Stimulated activated CD8-positive, alpha-beta memory T cell treated with anti-CD3 and anti-CD28 coated beads, Interleukin-4, amount 100 ng/mL, for 48 hours (primary cell): ENCODE data around the gene RNF220.

Source experiments
- DNase-seq: peaks from one replicate; pipeline ENCODE4 v3.0.0-alpha.2; 2020

RNF220 gene

DNA sequence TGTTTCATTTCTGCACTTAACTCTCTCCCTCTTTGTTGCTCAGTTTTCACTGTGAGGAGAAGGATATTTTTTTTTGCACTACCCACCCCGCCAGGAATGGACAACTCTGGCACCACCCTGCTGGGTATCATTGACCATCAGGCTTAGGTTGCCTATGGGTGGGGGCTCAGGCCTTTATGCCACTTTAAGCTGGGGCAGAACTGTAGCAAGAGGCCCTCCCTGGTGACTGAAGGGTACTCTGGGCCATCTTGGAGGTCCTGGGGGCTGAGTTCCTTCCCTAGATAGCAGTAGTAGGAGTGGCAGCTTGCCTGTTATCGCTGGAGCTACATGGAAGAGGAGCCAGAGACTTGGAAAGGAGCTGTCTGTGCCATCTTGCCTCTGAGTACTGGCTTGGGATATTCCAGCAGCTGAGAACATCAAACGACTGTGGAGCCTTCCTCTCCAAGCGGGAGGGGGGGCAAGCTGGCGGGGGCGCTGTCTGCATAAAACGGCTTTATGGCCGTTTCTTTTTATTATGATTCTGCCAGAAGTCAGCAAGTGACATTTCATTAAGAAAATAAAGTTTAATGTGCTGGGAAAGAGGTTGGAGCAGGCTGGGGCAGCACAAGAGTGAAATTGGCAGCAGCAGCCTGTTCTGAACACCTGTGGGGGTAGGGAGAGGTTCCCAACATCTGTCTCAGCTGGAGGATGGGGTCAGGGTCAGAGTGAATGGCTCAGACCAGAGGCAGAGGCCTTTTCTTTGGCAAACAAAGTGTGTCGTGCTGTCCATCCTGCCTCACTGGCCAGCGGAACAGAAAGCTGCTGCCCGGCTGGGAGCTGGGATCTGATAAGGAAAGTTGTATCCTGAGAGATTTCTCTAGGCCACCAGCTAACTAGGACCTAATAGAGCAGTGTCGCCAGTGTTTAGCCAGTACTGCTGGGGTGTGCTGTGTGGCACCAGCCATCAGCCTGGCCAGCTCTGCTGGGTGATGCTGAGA lies 236.4 kb downstream of the RNF220 start:
- no peak for DNase-seq

DNA sequence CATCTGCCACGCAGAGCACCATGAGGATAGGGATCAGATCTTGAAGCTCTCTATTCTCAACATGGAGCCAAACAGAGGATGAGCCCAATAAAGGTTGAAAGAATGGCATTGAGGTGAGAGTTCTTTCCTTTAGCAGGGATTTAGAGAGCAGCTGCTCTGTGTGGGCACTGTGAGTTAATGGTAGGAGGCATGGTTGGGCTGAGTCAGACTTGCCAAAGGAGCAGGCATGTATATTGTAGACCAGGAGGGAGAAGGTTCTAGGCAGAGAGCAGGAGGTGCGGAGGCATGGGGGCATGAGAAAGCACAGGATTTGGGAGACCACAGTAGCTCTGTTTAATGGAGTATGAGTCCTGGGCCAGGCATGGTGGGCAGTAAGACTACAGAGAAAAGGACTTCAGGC lies 237.2 kb downstream of the RNF220 start:
- no peak for DNase-seq

DNA sequence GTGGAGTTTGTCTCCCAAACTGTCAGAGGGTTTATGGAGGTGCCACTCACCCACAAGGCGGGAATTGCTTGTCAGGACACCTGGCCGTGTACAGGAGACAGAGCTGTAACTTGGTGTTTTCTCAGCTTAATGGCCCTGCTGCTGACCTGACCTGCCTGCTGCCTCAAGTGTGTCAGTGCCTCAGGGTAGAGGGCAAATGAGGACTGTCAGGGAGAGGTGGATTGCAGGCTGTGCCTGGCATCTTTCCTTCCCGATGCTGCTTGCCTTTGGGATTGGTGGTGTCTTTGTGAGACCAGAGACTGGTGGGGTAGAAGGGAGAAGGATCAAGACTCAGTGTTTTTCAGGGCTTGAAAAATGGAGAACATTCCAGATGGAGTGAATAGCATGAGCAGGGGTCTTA lies 237.9 kb downstream of the RNF220 start:
- no peak for DNase-seq

DNA sequence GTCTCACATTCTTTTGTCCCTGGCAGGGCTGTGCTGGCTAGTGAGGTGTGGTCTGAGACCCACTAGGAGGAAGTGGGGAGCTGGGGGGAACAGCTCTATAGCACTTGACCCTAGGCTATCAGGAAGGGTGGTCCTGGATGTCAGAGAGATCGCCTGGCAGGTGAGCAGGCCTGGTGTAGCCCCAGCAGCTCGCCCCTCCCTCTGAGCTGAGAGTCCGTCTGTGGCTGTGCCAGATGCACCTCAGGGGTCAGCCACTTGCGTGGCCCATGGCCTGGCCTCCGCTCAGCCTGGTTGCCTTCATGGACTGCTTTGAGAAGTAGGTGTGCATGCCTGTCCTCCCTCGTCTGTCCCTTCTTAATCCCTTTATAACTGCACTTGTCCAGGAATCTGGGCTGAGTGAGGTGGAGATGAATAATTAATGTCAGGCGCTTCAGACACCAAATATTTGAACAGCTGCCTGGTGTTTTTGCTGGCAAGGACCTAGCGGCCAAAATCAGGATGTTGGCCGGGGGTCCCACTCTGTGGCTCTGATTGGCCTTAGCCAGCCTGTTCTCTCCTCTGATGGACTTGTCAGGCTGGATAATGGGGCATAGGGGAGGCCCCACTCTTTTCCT lies 238.8 kb downstream of the RNF220 start:
- DNase-seq, result no peak

DNA sequence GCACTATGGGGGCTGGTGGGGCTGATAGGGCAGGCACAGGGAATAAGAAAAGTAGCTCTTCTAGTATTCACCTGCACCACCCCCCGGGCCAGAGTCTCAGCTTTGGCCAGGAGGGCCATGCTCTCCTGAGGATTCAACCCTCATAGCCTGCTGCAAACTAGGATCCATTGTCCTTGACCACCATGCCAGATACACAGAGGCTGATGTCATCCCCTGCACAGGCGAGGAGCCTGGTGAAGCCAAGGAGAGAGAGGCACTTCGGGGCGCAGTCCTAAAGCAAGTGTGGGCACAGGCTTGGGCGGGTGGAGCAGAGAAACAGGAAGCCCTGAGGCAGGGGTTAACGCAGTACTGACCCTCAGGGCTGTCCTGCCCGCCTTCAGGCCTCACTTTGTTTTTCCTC lies 239.8 kb downstream of the RNF220 start:
- DNase-seq, result no peak

DNA sequence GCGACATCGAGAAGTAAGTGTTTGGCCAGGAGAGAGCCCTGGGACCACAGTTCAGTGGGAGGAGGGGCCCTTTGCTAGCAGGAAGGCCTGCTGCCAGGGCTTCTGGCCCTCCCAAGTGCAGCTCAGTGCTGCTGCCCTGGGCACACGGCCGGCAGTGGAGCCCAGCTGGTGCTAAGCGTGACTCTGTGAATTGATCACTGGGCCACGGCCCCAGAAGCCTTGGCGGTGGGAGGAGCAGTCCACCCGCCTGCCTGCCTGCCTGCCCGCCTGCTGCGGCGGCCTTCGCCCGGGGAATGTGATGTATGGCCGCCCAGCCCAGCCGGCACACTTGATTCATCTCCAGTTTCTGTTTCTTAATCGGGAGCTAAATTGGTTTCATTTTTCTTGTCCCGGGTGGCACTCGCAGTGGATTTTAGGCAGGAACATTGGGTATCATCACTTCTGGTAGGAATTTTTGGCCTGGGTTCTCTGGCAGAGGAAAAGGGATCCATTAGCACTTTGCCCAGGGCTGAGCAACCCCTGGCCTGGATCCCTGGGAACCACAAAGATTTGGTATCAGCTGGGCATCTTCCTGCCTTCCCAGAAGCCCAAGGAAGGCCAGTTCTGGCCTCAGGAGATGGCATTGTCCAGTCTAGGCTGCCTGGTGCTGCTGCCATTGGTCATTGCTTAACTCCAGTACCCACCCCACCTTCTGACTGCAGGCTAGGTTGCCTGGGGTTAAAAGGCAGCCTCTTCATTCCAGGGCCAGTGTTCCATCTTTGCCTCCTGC lies 240.6 kb downstream of the RNF220 start:
- no peak for DNase-seq

DNA sequence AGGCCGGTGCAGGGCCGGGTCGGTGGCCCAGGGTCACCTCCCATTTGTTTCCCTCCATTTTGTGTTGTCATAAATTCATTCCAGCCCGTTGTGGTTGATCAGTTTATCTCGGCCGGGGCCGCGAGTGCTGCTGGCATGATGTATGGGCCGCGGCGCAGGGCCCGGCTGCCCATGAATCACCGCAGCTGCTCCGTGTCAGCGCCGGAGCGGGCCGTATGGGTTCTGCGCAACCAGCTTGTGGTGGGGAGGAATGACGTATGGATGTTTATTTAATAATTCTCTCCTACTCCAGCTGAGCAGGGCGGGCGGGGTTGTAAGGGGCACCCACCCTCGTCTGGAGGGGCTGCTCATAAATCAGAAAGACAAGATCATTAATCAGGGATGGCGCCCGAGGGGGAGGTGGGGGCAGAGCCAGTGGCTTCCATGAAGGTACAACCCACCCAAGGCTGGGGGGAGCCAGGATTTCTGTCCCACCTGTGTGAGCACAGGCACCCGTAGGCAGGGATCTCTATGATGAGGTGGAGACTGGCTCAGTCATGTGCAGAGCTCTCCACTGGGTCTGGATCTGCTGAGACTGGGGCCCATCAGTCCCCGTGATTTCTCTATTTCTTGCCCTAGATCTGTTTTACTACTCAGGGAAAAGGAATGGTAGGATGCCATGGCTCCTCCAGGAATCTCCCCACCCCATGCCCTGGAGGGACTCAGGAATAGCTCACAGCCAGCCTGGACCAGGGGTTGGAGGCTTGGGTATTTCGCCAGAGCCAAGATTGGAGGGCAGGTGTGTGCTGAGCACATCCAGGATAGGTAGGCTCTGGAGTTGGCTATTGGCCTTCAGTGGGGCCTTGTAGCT lies 241.4 kb downstream of the RNF220 start:
- DNase-seq, result no peak

DNA sequence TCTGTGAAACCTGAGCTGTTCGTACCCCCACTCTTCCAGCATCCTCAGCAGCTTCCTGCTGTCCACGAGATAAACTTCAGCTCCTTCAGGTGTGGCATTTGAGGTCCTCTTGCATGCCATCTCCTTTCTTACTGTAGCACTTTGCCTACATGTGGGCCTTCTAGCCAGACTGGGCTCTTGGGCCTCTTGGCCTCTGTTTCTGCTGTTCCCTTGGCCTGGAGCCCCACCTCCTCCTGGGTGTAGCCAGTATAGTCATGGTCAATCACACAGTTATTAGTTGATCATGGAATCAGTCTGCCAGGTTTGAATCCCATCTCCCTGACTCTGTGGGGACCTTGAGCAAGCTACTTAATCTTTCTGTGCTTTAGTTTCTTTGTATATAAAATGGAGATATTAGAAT lies 242.8 kb downstream of the RNF220 start:
- no peak for DNase-seq

DNA sequence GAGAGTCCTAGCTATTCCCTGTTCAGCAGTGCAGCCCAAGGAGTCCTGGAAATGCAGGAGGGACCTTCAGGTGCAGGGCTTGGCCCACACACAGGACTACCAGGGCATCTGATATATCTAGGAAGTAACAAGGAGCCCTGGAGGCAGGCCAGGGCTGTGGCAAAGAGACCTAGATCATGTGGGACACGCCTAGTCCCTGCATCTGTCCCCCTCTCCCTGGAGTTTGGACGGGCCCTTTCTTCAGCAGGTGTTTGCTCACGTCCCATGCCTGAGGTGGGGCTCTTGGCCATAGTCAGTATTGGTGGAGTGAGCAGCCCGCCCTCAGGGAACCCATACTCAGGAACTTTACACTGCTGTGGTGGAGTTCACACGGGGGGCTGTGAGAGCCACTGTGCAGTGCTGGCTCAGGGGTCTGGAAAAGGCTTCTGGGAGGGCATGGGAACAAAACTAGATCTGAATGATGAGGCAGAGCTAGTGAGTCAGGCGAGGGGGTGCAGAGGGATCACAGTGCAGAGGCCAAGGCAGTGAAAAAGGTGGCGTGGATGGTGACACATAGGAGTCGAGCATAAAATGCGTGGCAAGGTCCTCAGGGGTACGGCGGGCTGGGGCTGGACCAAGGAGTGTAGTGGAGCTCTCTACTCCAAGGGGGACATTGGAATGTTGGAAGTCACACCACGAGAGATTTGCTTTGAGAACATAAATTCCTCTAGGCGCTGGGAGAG lies 243.6 kb downstream of the RNF220 start:
- DNase-seq, result no peak

DNA sequence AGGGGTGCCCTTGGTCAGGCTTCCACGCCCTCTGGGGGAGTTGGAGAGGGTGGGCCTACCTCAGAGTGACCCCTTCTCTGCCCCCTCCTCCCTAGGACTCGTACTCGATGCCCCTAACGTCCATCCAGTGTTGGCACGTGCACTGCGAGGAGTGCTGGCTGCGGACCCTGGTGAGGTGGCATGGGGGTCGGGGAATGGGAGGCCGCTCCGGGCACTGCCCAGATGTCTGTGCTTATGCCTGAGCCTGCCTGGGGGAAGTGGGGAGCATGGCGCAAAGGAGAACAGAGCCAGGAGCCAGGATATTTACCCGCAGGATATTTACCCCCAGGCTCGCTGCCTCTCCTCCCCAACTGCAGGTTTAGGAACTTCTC lies 244.7 kb downstream of the RNF220 start:
- no peak for DNase-seq

DNA sequence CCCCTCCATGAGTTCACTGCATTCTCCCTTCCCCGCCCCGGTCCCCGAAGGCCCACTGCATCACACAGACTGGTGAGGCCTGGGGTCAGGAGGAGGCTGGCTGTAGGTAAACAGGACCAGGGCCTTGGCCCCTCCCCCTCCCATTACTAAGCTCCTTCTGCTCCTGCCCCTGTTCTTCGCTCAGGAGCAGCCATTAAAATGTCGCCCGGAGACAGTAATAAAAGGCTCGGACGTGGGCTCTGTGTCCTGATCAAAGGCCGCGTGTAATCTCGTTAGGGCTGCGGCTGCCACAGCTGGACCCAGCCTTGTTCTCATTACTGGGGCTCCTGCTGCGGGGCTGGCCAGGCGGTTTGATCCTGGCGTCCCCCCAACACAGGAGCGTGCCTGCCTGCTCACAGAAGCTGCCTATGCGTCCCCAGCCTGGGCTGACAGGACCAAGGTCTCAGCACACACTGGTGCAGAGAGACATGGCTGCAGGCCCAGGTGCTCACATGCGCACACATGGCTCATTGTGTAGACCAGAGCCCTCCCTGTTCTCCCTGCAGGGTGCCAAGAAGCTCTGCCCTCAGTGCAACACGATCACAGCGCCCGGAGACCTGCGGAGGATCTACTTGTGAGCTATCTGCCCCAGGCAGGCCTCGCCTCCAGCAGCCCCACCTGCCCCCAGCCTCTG lies 245.2 kb downstream of the RNF220 start:
- no peak for DNase-seq

DNA sequence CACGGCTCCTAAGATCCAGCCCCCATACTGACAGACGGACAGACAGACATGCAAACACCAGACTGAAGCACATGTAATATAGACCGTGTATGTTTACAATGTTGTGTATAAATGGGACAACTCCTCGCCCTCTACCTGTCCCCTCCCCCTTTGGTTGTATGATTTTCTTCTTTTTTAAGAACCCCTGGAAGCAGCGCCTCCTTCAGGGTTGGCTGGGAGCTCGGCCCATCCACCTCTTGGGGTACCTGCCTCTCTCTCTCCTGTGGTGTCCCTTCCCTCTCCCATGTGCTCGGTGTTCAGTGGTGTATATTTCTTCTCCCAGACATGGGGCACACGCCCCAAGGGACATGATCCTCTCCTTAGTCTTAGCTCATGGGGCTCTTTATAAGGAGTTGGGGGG lies 246.0 kb downstream of the RNF220 start:
- no peak for DNase-seq

DNA sequence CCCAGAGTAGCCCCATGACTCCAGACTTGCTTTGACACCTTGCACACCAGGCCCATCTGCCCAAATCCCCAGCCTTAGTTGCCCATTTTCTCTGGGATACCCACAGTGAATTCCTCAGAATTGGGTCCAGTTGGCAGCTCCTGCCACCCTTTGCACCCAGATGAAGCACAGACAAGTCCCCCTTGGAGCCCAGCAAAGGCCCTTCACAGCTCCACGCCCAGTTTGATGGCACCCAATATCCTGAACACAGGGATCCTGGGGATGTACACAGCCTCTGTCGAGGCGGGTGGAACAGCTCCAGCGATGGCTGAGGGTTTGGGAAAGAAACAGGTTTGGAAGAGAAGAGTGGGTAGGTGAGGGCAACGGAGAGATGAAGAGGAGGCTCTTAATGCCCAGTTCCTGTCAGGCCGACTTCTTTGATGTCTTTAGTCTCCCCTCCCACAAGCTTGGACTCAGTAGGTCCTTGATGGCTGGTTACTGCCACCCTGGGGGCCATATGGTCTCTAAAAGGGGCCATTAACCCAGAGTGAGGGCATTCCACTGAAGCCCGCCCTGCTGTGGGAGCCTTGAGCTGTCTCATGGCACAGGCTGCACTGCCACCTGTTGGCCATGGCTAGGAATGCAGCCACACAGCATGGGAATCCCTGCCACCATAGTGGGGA lies 247.5 kb downstream of the RNF220 start:
- peak; percentile 88 for DNase-seq

DNA sequence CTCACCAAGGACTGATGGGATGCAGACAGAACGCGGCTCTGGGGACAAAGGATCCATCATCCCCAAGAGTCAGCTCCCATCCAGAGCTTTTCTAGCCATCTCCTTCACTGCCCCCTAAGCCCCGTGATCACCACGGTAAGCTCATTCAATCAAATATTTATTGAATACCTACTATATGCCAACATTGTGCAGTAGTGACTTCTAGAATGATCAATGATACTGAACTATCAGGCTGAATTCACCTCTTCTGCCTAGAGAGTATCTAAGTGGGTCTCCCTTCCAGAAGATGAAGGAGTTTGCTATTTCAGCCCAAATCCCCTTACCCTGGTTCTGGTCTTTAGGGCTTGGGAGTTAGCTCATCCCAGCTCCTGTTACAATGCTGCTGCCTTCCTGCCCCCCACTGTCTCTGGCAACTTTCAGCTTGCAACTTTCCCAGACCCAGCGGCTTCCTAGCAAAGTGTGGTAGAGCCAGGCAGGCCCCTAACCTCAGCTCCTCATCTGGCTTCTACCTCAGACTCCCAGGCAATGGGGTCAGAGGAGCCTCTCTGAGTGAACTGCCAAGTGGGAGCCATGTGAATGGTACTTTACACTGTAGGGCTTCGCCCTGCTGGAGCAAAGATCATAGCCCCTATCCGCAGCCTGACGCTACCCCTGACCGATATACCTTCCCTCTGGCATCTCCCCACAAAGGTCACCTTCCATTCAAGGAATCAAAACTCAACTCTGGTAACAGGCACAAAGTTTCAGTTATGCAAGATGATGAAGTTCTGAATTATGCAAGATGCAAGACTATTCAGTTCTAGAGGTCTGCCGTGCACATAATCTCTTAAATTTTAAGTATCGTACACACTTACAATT lies 248.3 kb downstream of the RNF220 start:
- DNase-seq, result no peak

DNA sequence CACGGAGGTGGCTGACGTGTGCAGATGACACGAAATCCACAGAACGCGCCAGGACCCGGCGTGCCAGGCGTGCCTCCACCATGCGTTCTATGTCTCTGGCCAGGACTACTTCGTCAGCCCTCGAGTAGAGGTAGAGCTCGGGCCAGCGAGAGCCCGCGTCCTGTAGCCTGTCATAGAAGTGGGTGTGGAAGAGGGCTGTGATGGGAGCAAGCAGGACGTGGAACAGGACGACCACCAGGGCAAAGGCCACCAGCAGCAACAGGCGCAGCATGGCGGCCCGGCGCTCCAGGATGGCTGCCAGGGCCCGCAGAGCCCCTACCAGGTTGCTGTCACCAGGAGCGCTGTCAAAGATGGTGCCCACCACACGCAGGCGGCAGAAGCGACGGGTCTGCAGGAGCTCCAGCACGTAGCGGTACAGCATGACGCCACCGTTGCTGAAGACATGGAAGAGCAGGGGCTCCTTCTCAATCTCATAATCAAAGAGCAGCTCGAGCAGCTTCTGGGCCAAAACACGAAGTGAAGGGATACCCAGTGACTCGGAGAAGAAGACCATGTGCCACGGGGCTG lies 249.6 kb downstream of the RNF220 start:
- no peak for DNase-seq

DNA sequence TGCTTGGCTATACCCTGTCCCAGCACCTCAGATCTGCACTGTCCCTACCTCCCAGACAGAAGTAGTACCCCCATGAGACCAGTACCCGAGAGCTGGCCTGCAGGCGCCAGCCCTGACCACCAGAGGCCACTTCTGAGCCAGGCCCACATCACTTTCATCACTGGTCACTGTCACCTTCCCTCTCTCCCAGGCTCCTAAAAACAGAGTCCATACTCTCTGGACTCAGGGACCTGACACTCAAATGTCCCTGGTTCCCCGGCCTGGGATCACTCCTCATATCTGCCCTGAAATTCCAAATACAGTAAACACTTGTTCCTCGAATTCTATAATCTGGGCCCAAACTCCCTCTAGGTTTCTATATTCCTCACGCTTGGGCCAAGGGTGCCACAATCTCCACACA lies 250.6 kb downstream of the RNF220 start:
- peak; percentile 40 for DNase-seq

DNA sequence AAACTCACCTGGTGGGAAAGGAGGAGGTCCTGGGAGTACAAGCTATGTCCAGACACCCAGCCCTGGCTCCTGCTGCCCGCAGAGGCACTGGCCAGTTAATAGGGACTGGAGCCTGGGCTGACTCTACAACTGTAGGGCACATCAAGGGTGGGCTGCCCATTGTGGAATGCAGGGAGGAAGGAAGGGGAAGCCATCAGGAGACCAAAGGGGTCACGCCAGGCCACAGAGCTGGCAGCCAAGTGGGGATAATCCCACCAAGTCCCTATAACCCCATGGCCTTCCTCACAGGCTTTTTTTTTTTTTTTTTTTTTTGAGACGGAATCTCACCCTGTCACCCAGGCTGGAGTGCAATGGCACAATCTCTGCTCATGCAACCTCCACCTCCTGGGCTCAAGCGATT lies 254.5 kb downstream of the RNF220 start:
- no peak for DNase-seq

DNA sequence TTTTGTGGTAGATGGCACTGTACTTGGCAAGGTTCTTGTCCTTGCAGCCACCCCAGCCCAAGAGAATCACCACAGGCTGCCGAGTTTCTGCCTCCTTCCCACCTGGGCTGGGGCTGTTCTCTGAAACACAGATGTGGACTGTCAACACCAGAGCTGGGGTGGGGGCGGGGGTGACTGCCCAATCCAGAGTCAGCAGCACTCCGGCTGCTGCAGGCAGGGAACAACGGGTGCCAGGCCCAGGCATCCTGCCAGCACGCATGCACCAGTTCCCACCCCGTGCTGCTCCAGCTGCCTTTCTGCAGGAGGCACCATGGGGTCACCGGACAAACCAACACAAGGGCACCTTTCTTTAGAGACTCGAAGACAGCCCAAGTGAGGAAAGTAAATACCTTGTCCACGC lies 255.1 kb downstream of the RNF220 start:
- DNase-seq, result no peak
